SIG-M5 (cell line): ENCODE measurements around the gene ROR1.

ENCODE experiments used
- DNase-seq: peaks from one replicate; lab custom pipeline; 2025; lab: John Stamatoyannopoulos, UW

The ROR1 gene

DNA sequence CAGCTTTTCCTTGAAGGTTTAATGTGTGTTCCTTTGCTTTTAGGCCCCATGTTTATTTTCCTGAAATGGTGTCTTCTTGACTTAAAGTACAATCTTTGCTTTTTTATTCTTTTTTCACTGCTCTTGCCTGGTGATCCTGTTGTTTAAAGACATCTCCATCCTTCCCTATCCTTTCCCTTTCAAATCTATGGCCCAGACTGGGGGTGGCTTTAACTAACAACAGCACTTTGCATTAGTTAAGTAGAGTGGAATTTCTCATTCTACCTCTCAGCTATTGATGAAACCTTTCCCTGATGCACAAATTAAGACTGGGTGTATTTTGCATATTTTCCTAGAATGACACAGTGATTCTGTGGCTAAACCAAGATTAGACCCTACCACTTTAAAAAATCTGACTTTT lies 84.3 kb downstream of the ROR1 start:
- no peak for DNase-seq

DNA sequence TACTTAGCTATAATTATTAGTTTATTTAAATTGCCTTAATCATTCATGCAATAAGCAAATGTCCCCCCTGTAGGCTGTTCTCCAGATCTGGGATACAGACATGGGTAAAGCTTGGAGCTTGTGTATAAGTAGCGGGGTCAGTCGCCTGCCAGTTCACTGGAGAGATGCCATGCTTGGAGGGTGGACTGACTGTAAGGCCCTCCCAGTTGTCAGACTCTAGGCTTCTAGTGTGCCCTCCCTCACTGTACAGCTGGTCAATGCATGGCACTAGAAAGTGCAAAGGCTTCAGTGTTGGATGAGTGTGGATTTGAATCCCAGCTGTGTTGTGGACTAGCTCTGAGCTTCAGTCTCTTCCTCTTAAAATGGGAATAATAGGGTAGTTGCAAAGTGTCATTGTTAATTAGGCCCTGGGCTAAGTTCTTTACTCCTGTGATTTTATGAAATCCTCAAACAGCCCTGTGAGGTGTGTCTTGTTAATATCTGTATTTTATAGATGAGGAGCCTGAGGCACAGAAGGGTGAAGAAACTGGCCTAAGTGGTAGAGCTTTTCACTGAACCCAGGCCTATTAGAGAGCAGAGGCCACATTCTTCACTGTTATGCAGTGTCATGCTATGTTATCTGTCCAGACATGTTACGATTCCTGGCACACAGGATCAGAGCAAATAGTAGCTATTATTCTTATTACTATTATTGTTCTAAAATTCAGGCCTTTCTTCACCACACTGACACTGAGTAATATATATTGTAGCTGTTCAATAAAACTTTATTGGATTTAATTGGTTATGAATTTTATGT lies 85.9 kb downstream of the ROR1 start:
- no peak for DNase-seq

DNA sequence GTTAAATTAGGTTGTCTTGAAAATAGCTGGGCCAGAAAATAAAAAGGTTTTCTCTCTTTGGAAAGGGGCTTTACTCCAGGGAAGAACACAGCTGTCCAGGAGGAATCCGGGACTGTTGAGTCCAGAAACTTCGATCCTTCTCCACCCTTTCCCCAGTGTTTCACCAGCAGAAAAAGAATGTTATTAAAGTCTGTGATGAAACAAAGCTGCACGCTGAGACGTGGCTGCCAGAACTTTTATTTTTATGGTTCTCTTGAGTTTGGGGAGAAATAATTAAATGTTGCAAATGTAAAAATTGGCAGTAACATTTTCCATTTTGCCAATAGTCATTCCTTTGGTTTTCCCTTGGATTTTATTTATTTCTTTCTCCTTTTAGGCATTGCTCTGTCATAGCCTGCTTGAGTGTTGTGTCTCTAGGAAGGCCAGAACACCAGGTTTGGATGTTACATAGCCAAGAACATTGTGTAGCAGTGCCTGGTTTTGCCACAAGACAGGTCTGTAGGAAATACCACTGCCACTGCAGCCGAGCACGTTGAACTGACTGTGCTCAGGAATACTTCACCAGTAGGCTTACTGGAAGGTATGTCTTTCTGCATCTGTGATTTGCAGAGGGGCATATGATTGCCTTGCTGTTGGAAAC lies 87.4 kb downstream of the ROR1 start:
- no peak for DNase-seq

DNA sequence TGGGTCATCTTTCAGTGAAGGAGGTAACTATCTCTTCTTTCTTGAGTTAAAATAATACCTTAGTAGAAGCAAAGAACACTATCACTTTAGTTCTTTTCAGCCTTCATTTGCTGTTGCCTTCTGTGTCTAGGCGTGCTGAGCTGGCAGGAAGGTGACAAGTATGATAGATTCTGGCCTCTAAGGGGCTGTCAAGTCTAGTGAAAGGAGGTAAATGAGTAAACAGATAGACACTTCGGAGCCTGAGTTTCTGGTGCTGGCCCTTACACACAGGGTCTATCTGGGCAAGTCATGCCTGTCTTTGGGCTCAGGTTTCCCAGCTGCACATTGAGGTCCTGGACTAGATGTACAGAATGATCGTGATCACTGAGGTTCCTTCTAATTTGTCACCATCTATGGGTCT lies 89.3 kb downstream of the ROR1 start:
- no peak for DNase-seq

DNA sequence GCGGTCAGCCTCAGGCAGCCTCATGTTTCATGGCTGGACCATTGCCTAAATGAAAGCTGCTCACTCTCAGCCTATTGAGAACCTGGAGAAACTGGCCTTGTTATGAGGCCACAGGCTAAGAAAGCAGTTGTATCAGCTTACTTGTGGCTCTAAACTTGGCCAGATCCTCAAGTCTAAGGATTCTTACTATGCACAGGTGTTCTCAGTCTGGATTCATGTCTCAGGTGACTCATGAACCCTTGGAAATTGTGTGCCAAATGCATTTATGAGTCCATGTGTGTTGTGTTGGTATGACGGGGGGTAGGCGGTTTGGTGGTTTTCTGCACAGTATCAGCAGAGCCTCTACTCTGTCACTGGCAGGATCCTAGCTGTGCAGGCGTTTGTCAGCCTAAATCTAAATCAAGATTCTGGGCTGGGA lies 90.4 kb downstream of the ROR1 start:
- no peak for DNase-seq

DNA sequence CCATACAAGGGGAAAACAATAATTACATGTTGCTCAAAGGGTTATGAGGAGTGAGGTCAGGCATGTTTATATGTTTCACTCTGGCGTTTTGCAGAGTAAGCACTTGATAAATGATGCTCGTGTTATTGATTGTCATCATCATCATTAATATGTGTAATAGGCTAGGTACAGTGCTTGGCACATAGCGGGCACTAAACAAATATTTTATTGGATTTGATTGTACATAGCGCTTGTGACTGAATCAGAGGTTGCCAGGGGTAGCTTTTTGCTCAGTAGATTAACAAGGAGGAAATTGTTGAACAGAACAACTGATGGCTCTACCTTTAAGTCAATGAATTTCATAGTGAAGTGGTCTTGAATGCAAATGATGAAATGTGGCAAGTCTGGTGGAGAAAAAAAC lies 91.7 kb downstream of the ROR1 start:
- no peak for DNase-seq

DNA sequence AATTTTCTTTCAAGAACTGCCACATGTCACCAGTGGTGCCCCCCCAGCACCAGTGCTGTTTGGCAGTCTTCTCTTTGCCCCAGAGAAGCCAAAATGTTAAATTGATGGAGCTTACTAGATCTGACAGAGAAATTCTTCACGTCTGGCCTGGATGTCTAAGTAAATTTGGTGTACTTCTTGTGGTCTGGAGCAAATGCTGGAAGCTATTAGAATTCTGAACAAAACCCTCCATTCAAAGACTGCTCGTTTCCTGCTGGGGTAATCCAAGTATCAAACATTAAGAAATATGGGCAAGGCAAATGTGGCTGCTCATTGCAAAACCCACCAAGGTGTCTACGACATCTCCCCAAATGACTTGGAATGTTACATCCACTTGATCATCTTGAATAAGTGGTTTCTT lies 92.3 kb downstream of the ROR1 start:
- DNase-seq, result no peak

DNA sequence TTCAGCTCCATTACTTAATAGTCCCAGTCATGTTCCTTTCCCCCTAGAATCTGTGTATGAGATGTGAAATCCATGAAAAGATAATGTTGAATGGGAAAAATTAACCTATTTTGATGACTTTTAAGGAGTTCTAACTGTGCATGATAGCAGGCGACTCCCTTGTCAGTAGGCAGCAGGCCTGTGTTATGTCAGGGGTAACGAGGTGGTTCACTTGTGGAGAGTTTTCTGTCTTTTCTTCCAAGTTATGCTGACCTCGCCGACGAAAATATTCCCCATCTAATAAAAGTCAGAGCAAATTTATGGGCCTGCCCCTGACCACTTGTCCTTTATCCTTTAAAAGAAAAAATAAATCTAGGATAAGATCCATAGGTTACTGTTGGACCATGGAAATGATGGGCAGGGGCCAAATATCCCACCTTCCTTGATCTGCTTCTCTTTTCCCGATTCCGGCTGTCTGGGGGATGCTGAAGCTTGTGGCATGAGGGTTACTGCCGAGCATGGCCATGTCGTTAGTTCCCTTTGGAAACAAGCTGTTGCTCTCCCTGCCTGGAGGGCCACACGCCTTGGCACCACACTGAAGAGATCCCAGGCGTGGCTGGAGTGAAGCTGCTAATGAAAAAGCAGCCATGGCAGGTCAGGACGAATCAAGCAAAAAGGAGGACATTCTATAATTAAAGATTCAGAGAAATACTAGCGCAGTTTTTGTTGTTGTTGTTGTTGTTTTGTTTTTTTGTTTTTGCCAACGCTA lies 93.8 kb downstream of the ROR1 start:
- DNase-seq, result no peak

DNA sequence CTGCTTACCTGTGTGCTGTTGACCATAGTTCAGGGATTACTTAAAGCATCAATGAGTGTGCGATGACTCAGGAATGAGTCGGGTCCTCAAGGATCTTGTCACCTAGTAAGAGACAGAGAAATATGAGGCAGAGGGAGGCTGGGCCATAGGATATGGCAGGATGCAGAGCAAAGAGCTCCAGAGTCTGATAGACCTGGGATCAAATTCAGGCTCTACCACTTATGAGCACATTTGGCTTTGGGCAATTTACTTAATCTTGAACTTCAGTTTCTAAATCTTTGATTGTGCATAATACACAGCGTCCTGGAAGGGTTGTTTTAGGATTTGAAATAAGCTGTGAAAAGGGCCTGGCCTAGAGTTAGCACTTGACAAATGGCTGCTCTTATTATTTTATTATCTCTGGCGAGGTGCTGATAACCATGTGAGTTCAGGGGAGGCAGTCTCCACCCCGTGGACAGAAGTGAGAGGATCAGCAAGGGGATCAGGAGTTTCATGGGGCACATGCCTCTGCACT lies 94.5 kb downstream of the ROR1 start:
- DNase-seq, result no peak

DNA sequence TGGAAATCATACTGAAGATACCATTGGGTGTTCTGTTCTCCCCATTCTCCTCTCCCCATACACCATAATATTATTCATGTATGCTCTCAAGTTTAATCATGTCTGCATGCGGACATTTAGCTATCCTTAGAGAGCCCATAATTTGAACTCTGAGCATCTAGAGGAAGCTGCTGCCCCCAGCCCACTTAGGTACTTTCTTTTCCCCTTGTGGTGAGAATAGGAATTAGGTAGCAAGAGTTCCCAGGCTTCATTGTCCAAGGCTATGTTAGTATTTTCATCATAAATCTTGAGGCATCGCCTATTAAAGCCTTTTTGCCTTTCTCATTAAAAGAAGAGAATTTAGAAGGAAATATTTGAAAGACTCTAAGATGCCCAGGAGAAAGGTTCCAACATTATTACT lies 96.3 kb downstream of the ROR1 start:
- DNase-seq, result no peak

DNA sequence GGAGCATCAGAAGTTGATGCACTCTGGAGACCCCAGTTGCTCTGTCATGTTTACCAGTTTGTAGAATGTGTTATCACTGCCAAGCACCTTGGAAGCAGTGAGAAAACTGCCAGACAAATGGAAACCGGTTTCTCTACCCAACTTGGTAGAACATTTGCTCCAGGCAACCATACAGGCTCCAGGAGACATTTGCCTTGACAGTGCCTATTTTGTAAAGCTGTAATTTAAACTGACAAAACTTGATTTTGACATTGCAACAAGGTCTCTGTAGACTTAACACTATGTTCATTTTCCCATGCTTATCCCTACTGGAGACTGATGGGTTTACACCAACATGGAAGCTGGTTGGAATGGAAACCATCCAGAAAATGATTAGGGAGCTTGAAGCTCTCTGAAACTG lies 97.6 kb downstream of the ROR1 start:
- no peak for DNase-seq

DNA sequence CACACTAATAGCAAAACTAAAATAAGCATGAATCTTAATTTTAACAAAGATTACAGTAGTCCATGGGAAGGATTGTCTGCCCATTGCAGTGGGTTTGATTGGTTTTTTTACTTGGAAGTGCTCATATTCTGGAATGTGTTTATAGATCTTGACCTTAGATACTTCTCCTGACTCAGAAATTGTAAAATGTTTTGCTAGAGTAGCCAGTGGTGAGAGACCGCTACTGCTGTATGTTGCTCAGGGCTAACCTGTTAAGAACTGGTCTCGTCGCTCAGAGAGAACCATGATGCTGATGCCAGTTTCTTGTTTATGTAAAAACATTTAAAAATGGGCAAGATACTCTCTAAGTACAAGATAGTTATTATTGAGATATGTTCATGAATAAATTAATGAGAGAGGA lies 99.9 kb downstream of the ROR1 start:
- DNase-seq, result no peak

DNA sequence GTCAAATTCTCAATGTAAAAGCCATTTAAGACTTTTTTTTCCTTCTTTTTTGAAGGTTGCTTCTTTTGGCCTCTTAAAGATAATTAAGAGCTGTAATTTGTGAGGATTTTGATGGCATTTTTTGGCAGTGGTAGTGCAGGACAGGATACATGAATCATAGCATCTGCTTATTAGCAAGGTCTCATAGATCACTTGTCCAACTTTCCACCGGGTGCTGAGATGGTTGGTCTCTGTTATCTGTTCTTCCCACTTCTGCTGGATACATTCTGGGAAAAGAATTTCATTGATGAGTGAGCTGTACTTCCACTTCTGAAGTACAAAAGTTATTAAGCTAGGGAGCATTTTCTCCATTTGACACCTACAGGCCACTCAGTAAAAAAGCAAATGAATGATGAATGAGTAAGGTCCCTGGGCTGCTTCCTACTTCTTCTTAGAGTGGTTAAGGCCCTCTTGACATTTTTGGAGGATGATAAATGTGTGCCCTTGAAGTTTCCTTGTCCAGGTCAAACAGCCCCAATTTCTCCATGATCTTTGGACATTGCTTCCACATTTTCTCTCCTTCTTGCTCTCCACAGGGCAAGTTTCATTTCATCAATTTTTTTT lies 100.6 kb downstream of the ROR1 start:
- DNase-seq, result no peak

DNA sequence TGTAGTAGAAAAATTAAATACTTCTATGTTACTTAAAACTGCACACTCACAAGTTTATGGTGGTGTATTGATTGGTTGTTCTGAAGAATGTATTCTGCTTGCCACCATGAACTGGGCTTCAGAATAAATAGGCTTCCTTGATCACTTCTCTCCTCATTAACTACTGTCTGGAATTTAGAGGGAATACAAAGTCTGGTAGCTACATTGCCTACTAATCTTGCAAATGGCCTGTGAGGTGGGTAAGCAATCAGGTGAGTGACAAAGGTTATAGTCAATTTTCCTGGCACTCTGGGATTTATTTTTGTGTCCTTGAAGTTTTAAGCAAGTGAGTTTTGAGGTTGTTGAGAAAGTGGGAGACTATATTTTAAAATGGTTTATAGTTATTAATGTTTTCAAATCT lies 101.8 kb downstream of the ROR1 start:
- no peak for DNase-seq

DNA sequence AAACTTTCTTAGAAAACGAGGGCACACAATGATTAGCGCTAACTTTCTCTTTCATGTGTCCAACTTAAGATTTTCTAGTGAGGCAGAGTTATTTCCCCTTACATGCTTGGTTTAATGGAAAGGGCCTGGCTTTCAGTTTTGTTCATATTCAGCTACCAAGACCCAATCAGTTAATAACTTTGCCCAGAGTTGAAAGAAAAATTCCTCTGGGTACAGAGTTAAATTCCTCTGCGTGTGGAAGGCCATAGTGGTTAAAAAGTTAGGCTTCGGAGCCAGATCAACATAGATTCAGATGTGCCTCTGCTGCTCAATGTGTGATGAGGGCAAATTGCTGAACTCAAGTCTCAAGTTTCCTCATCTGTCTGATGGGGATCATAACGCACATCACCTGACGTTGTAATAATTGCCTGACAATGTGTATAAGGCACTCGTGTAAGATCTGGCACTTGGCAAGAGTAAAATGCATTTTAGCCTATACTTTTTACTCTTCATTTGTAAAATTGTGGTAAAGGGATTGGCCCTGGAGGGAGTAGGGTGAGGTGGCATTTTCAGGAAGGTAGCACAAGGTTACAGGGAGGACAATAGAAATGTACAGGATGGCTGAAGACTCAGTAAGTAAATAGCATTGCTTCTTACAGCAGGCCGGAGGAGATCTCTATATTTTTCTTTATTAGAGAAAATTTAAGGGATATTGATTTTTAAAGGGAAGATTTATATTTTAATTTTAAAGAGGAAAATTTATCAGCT lies 103.4 kb downstream of the ROR1 start:
- DNase-seq, result no peak

DNA sequence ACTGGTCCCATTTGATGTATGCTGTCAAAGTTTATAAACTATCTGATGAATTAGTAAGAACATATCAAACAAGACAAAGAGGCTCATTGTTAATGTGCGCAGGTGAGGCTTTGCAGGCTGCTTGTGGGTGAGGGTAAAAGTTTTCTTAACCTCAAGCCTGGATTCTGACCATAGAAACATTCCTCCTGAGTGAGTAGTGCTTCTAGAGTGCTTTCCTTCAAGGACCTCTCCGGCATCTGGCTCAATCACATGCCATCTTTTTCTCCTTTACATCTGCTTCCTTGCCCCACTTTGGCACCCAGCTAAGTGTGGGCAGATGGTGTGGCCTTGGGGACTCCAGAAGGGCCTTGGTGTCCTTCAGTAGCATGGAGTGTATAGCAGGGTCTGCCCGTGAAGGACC lies 104.0 kb downstream of the ROR1 start:
- no peak for DNase-seq

DNA sequence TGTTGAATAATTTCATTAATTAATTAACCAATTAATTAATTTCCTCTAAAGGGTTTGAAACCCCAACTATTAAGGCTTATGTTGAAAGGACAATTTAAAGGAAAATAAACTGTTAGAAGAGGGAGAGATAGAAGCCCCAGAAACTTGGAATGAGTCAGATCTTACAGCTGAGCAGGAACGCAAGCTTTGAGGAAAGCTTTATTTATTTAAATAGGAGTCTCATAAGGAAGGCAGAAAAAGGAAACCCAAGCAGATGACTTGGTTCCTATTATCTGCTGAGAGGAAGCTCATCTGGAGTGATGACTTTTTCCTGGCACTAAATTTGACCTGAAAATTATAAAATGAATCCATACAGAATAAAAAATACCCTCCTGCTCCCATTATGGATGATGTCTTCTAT lies 105.1 kb downstream of the ROR1 start:
- no peak for DNase-seq

DNA sequence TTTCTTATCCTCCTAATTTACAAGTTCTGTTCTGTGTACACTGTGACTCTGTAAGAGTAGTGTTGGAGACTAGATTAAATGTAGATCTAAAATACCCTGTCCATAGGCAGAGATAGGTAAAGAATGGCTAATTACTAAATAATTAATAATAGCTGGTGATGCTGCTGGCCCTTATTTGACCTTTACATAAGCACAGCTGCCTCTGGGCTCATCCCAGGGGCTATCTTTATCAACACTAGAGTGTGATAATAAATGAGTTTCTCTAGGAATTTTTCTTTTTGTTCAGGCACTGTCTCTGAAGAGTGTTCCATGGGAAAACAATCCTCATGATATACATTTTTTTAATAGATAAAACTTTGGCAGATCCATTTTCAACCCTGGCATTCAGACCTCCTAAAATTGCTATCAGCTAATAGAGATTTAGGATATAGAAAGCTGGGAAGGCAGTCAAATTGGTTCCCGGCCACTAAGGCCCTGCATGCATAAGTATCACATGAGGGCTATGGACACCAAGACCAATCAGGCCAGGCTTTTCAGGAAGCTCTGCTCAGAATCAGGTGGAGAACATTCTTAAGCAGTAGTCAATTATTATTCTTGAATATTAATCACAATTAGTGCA lies 107.2 kb downstream of the ROR1 start:
- no peak for DNase-seq

DNA sequence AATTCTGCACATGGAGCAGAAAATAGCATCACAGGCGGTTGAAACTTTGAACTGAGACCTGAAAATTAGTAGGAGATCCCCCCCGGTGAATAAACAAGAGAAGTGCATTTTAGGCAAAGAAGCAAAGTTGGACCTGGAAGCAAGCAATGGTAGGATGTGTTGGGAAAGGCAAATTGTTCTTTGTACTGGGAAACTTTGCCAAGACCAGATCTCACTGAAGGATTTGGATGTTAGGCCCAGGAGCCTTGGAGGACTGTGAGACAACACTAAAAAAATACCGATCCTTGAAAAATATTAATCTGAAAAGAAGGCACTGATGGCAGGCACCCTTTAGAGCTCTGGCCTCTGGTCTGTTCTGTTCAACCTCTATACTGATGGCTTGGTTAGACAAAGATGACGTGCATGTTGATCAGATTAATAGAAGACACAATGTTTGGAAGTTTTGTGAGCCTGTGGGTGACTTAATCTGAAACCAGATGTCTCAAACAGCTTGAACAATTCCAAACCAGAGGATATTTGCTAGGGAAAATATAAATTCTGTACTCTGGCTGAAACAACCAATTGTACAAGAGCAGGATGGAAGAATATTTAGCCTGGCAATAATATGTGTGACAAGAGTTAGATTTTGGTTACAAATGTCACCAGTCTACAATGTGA lies 108.4 kb downstream of the ROR1 start:
- DNase-seq, result no peak

DNA sequence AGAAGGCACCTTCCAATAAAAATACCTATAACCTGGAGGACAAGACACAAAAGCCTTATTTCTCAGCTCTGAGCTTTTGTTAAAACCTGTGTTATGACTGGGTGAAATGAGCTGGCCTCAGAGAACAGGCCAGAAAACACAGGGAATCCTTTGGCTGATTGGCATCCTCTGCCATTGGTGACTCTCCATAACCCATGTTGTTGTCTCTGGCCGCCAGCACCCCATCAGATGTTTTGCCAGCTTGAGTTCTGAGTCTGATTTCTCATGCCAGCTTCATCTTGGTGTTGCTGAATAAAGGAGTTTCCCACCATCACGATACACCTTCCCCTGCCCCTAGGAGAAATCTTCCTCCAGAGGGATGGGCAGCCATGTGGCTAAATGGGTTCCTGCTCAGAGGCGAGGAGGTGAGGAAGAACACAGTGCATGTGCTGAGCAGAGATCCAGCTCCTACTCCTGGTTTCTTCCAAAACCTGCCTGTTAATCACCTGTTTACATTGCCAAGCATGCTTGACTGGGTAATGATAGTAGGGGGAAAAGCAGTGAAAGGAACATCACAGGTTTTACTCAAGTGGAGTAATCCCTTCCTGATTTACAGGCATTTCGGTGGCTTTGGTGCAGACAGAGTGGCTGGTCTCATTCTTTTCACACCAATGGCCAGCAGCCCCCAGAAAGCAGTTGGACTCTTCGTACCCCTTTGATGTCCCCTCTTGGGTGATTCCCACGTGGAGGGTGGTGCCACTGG lies 109.8 kb downstream of the ROR1 start:
- no peak for DNase-seq
